Parathyroid adenoma (tissue), 2 donors: ENCODE measurements around the gene FYN.

Experiments
- H2AFZ ChIP-seq: fragments of 300-600 bp; sonication (generic); one replicate; pipeline ENCODE4 v1.7.0; 2017; ENCODE audit warnings: antibody characterized with exemption, mild to moderate bottlenecking
- H3K27ac ChIP-seq: fragments of 300-600 bp; sonication (generic); one replicate; pipeline ENCODE4 v1.7.0; 2017
- H3K27me3 ChIP-seq: fragments of 300-600 bp; sonication (generic); one replicate; pipeline ENCODE4 v1.7.0; 2017; ENCODE audit warnings: low read length; ENCODE audit not compliant: control insufficient read depth, insufficient read depth
- H3K36me3 ChIP-seq: fragments of 300-600 bp; sonication (generic); one replicate; pipeline ENCODE4 v1.7.0; 2017; ENCODE audit warnings: low read length; ENCODE audit not compliant: control insufficient read depth, insufficient read depth
- H3K4me1 ChIP-seq: fragments of 300-600 bp; sonication (generic); one replicate; pipeline ENCODE4 v1.7.0; 2017; ENCODE audit warnings: control low read depth
- H3K4me2 ChIP-seq: fragments of 300-600 bp; sonication (generic); one replicate; pipeline ENCODE4 v1.7.0; 2017; ENCODE audit warnings: low read length
- H3K4me3 ChIP-seq: fragments of 300-600 bp; sonication (generic); one replicate; pipeline ENCODE4 v1.7.0; 2017; ENCODE audit warnings: low read depth, low read length
- H3K79me2 ChIP-seq: fragments of 300-600 bp; sonication (generic); one replicate; pipeline ENCODE4 v1.7.0; 2017; ENCODE audit warnings: control low read depth
- H3K9ac ChIP-seq: fragments of 300-600 bp; sonication (generic); one replicate; pipeline ENCODE4 v1.7.0; 2017; ENCODE audit warnings: mild to moderate bottlenecking
- H3K9me3 ChIP-seq: fragments of 300-600 bp; sonication (generic); one replicate; pipeline ENCODE4 v1.7.0; 2017; ENCODE audit warnings: low read length; ENCODE audit not compliant: control insufficient read depth
- TF ChIP-seq, protein P1 (sequence below): fragments of 300-600 bp; sonication (generic); IDR thresholded peaks from one replicate; pipeline ENCODE4 v1.7.0; 2017; ENCODE audit warnings: antibody characterized with exemption, mild to moderate bottlenecking
- donor health status: primary hyperparathyroidism.

Gene FYN

GRCh38 chr6:111852725-111853124 is 20.5 kb downstream of the FYN start:
- Histone ChIP-seq H3K36me3 (no peaks in the 10 kb centered on the region), H3K27me3 (no peaks in the 10 kb centered on the region), H3K4me2 (no peak overlapping the region), H3K9me3 (no peaks in the 10 kb centered on the region), H3K79me2 (peaks cover 18% of the 10 kb centered on the region), H2AFZ (no peak overlapping the region), H3K27ac (no peak overlapping the region), H3K4me3 (no peak overlapping the region), H3K9ac (no peak overlapping the region), H3K4me1 (peaks cover 12% of the 10 kb centered on the region)
- TF ChIP-seq, protein P1, sequence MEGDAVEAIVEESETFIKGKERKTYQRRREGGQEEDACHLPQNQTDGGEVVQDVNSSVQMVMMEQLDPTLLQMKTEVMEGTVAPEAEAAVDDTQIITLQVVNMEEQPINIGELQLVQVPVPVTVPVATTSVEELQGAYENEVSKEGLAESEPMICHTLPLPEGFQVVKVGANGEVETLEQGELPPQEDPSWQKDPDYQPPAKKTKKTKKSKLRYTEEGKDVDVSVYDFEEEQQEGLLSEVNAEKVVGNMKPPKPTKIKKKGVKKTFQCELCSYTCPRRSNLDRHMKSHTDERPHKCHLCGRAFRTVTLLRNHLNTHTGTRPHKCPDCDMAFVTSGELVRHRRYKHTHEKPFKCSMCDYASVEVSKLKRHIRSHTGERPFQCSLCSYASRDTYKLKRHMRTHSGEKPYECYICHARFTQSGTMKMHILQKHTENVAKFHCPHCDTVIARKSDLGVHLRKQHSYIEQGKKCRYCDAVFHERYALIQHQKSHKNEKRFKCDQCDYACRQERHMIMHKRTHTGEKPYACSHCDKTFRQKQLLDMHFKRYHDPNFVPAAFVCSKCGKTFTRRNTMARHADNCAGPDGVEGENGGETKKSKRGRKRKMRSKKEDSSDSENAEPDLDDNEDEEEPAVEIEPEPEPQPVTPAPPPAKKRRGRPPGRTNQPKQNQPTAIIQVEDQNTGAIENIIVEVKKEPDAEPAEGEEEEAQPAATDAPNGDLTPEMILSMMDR = no peak

GRCh38 chr6:111850295-111850937 is 22.8 kb downstream of the FYN start:
- no peak overlapping the region for H3K27ac ChIP-seq
- H3K4me1 ChIP-seq = peaks cover 12% of the 10 kb centered on the region

GRCh38 chr6:111849298-111849697 is 24.0 kb downstream of the FYN start:
- Histone ChIP-seq H3K4me2 (no peak overlapping the region), H2AFZ (no peak overlapping the region), H3K27me3 (no peaks in the 10 kb centered on the region), H3K27ac (no peak overlapping the region), H3K36me3 (no peaks in the 10 kb centered on the region), H3K79me2 (peaks cover 13% of the 10 kb centered on the region), H3K9ac (no peak overlapping the region), H3K4me3 (no peak overlapping the region), H3K9me3 (no peaks in the 10 kb centered on the region), H3K4me1 (peaks cover 12% of the 10 kb centered on the region)
- TF ChIP-seq, protein P1 = no peak

More at GRCh38 chr6:111850295-111850937, 22.8 kb downstream of the FYN start:
- Histone ChIP-seq H2AFZ (no peak overlapping the region), H3K27me3 (no peaks in the 10 kb centered on the region), H3K9me3 (no peaks in the 10 kb centered on the region), H3K79me2 (peaks cover 14% of the 10 kb centered on the region), H3K4me3 (no peak overlapping the region), H3K4me2 (no peak overlapping the region), H3K9ac (no peak overlapping the region), H3K36me3 (no peaks in the 10 kb centered on the region)
- TF ChIP-seq, protein P1 = no peak

GRCh38 chr6:111848262-111848812 is 24.9 kb downstream of the FYN start:
- Histone ChIP-seq H3K27me3 (no peaks in the 10 kb centered on the region), H3K9ac (no peak overlapping the region), H3K4me2 (no peak overlapping the region), H3K9me3 (no peaks in the 10 kb centered on the region), H3K27ac (no peak overlapping the region), H2AFZ (no peak overlapping the region), H3K79me2 (peaks cover 5% of the 10 kb centered on the region), H3K36me3 (no peaks in the 10 kb centered on the region), H3K4me1 (peaks cover 12% of the 10 kb centered on the region), H3K4me3 (no peak overlapping the region)
- TF ChIP-seq, protein P1 = no peak
